ENCODE measurements around the gene BMAL1.

- TF ChIP-seq CTCF (IDR thresholded peaks at IDR 0.05; ENCODE audit: low read length) (no peak), EZH2 (IDR thresholded peaks at IDR 0.05; ENCODE audit: borderline replicate concordance, low read length) (no peak)
These were observed 88.9 kb downstream of the BMAL1 start for GRCh38 chr11:13366266-13367026.

All from OCI-LY1 (cell line).